ENCODE measurements around the gene SCN2A.

The SCN2A gene

DNA sequence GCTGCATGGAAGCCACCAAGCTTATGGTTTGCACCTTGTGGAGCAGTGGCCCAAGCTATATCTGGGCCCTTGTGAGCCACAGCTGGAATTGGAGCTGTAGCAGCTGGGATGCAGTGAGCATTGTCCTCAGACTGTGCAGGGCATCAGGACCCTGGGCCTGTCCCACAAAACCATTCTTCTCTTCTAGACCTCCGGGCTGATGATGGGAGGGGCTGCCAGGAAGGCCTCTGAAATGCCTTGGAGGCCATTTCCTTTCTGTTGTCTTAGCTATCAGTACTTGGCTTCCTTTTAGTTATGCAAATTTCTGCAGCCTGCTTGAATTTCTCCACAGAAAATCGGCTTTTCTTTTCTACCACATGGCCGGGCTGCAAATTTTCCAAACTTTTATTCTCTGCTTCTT lies 183.9 kb downstream of the SCN2A start:
- no peak for DNase-seq

DNA sequence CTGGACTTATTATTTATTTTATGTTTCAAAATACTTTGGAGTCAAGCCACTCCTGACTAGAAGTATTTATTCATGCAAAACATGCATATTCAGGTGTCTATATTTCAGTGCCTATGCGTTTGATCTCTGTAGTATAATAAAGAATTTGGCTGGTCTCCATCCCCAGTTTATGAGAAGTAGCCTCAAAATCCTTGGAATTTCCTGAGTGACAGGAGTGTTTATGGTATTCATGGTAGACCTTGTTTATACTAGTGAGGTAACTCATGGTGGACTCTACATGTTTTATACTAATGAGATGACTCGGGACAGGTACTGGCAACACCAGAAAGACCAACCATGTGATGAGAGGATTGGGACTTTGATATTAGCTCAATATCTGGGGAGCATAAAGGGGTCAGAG lies 186.3 kb downstream of the SCN2A start:
- no peak for DNase-seq

DNA sequence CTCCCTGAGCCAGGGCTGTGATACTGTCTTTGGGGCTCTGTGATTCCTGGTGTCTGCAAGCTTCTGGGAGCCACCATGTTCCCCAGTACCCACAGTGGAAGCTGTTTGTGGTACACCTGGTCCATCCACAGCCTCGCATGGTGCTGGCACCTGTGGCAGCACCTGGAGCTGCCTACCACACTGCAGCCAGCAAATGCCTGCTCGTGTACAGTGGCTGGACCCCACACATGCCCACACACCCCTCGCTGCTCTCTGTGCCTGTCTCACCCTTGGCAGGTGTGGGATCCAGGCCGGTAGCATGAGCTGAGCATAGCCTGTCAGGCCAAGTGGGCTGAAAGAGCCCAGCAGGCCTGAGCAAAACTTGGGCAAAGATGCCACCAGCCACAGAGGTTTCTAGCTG lies 188.5 kb downstream of the SCN2A start:
- DNase-seq: no peak

DNA sequence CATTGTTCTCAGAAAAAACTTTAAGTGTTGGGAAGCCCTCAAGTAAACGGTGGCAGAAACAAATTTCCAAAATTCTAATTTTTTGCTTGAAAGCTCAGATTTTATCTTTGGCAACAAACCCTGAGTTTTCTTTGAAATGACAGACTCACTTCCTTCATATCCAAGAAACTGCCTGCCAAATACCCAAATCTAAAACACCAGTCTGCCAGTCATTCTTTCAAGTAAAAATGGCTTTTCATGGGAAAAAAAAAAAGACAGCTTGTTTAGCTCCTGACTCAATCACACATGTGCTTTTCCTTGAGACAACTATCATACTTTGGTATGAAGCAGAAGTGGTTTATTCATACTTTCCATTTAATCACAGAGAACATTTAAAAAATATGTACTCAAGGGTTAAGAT lies 189.7 kb downstream of the SCN2A start:
- DNase-seq: no peak

- DNase-seq: no peak
Observed at GRCh38 chr2:165431014-165431413, 191.8 kb downstream of the SCN2A start.

DNA sequence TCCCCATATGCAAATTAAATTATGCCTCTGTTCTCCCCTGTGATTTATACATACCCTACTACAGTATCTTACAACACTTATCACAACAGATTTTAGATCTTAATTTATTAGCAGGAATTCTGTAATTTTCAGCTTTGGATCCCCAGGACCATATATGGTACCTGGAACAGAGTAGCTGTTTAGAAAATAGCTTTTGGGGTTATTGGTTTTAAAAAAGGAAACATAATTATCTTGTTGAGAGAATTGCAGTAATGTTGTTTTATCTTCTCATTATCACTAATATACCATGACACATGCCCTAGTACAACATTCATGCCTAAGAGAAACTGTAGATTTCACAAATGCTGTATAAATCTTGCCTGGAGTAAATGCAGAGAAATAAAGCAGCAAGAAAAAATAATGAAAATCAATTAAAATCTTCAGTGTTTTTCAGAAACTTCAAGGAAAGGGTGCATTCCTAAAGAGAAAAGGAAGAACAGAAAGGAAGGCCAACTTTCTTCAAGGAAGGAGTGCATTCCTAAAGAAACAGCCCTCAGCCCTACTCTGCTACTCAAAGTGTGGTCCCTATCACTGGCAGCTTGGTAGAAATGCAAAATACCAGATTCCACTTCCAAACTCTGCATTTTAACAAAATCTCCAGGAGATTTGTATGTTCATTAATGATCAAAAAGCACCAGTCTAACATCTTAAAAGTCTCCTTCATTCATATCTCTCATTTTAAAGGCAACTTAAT lies 193.2 kb downstream of the SCN2A start:
- DNase-seq: no peak

- DNase-seq: no peak
Observed at GRCh38 chr2:165434865-165435496, 195.8 kb downstream of the SCN2A start.

- no peak for DNase-seq
Observed at GRCh38 chr2:165435611-165436010, 196.4 kb downstream of the SCN2A start.

- no peak for DNase-seq
Observed at GRCh38 chr2:165436559-165436958, 197.3 kb downstream of the SCN2A start.

- DNase-seq: peak; percentile 48
Observed at GRCh38 chr2:165440367-165440766, 201.2 kb downstream of the SCN2A start.
